Parietal lobe (tissue), 2 donors: ENCODE measurements around the gene ARL17A. TPM values are rescaled to one million over a fixed set of nuclear protein-coding genes. Genes with fewer than 3 reads are reported as not detected.

Source experiments
- small RNA-seq: library from RNA; depleted of rRNA; stranded (forward); fragments of <200 nt; gene quantifications from one replicate; pipeline ENCODE3, GENCODE V24; 2014; ENCODE audit warnings: low replicate concordance
- total RNA-seq: library from RNA; depleted of rRNA; stranded (reverse); fragments of >200 nt; gene quantifications from one replicate; pipeline ENCODE4 v1.2.3, GENCODE V29; 2014

ARL17A gene
- total RNA-seq: 44.8 TPM

GRCh38 chr17:46579083-46580075 lies at the start of gene ARL17A:
Gene ARL17A, minus strand, starts transcription at chr17:46579691. Its CDS starts 3,369 bp downstream, at chr17:46576322.

GRCh38 chr17:46590157-46591146 lies 11.0 kb upstream of the ARL17A start, which contains the start of gene NSF:
Gene NSF, plus strand, starts transcription at chr17:46590669. Its CDS starts 107 bp downstream, at chr17:46590776.

GRCh38 chr17:46512168-46512567 lies 67.3 kb downstream of the ARL17A start, which contains the start of gene LRRC37A2:
Gene LRRC37A2, plus strand, starts transcription at chr17:46512468. Its CDS starts 245 bp downstream, at chr17:46512713.

Small RNAs within 50 kb of the gene (small RNA-seq; reads per million reads assigned to genes)
- not detected for gene RN7SL199P

Other genes with a start within 250 kb of the ARL17A start
- gene ARL17B, start 217.9 kb downstream of the ARL17A start, total RNA-seq: 24.7 TPM
- 30.0 TPM for gene LRRC37A2, start 67.2 kb downstream of the ARL17A start, total RNA-seq
- 66.7 TPM for gene NSF, start 11.0 kb upstream of the ARL17A start, total RNA-seq
- 6.3 TPM for gene WNT3, start 239.0 kb upstream of the ARL17A start, total RNA-seq